SK-N-MC (cell line): ENCODE data around the gene HRCT1.

Experiments used
- DNase-seq: peaks from one replicate; pipeline ENCODE4 v3.0.0-alpha.2; 2011; ENCODE audit warnings: low read depth, low spot score
- H3K27ac ChIP-seq: fragments of 200-600 bp; sonication (generic); 2 replicates; pipeline ENCODE4 v1.5.1; 2016; ENCODE audit warnings: mixed run types
- H3K36me3 ChIP-seq: fragments of 200-600 bp; sonication (generic); 2 replicates; pipeline ENCODE4 v1.6.1; 2017; ENCODE audit warnings: antibody characterized with exemption, low read length, mixed read lengths; ENCODE audit not compliant: insufficient read depth
- H3K4me3 ChIP-seq: fragments of 200-600 bp; sonication (generic); 2 replicates; pipeline ENCODE4 v1.5.1; 2016
- H3K9ac ChIP-seq: fragments of 200-600 bp; sonication (generic); 2 replicates; pipeline ENCODE4 v1.8.0; 2017; ENCODE audit warnings: mixed run types, mixed read lengths; ENCODE audit not compliant: insufficient read length
- H3K9me3 ChIP-seq: fragments of 200-600 bp; sonication (generic); 2 replicates; pipeline ENCODE4 v1.6.1; 2017; ENCODE audit warnings: low read depth, mild to moderate bottlenecking, antibody characterized with exemption, low read length, moderate library complexity, mixed read lengths
- EZH2 ChIP-seq: fragments of 200-600 bp; sonication (generic); IDR thresholded peaks from one replicate; pipeline ENCODE4 v1.6.1; 2017; ENCODE audit warnings: antibody characterized with exemption
- FOXP2 ChIP-seq: optimal IDR thresholded peaks from 2 replicates; pipeline ENCODE3; 2011; ENCODE audit warnings: mild to moderate bottlenecking, moderate library complexity; ENCODE audit not compliant: insufficient read depth; ENCODE audit errors: extremely low read length, control extremely low read depth
- POLR2AphosphoS5 ChIP-seq: IDR thresholded peaks from 2 replicates; pipeline ENCODE4 v1.6.1; 2012; ENCODE audit warnings: mild to moderate bottlenecking, low read depth, low read length, borderline replicate concordance

Gene HRCT1

DNA sequence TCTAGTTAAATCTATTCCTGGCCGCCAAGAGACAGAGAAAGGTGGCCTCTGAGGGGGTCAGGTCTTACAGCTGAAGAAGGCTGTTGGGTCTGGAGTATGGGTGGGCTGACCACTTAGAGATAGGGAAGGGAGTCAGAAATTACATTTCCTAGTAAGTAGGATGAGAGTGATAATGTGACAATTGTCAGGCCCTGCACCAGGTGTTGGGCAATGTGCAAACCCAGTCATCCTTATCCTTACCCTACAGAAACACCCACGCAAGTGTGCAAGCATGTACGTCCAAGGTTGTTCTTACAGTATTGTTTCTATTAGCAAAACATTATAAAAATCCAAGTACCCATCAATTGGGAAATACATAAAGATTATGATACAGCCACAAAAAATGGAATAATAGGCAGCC is 12.8 kb downstream of the HRCT1 start:
- Histone ChIP-seq H3K9me3 (no peaks in the 10 kb centered on the region), H3K9ac (no peak overlapping the region), H3K27ac (no peak overlapping the region), H3K36me3 (no peaks in the 10 kb centered on the region), H3K4me3 (no peak overlapping the region)
- no peak for DNase-seq
- TF ChIP-seq FOXP2 (no peak), POLR2AphosphoS5 (no peak), EZH2 (no peak)

DNA sequence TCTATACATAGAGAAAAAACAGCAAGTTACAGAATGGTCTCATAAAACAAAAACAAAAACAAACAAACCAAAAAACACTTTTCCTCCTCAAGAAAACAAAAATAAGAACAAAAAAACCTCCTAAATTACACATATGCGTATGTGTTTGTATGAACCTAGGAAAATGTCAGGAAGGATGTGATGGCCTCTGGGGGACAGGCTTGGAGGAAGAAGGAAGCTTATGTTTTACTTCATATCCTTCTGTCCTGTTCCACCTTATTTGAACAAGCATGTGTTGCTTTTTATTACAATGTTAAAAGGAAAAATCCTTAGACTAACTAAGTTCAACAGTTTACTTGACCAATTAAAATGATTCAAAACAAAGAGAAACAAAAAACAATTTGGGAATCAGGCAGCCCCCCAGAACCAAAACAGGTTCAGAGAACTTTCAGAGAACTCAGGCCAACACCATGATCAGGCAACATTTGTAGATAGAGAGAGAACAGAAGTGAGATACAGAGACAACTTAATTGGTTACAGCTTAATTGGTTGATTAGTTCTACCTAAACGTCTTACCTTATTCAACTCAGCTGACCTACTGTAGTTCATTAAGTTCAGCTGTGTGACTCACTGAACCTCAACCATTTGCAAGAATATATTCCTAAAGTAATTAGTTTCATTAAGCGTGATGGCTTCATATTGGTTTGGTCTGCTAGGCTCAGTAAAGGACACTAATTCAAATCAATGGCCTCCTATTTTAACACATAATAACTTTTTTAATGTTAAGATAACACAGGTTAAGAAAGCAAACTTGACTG is 13.4 kb downstream of the HRCT1 start:
- no peak for DNase-seq
- H3K9ac ChIP-seq = no peak overlapping the region
- no peak overlapping the region for H3K27ac ChIP-seq
- no peak overlapping the region for H3K4me3 ChIP-seq
- H3K36me3 ChIP-seq = no peaks in the 10 kb centered on the region
- TF ChIP-seq EZH2 (no peak), POLR2AphosphoS5 (no peak), FOXP2 (no peak)
- H3K9me3 ChIP-seq = no peaks in the 10 kb centered on the region

DNA sequence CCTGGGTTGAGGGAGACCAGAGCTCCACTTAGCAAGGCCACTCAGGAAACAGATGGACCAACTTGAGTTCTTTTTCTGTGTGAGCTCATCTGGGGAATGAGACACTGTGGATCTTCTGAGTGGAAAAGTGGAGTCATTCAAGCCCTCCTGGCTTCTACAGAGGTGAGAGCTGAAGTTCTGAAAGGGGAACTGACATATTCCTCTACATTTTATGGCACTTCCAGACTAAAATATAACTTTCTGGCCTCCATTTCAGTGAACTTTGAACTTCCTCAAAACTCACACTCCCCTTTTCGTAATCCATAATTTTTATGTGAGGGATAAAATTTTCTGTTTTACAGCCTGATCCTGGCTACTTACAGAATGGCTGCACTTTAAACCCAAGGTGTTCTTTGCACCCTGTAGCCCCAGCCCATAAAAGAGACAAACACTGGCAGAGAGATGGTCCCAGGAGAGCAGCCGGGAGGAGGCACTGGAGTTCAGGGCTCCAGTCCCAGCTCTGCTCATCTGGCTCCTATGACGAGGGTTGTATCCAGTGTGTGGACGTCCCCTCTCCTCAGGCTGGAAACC is 14.1 kb downstream of the HRCT1 start:
- no peak overlapping the region for H3K27ac ChIP-seq
- H3K9ac ChIP-seq = no peak overlapping the region
- no peak overlapping the region for H3K4me3 ChIP-seq
- H3K9me3 ChIP-seq = no peaks in the 10 kb centered on the region
- no peak for DNase-seq
- no peak for TF ChIP-seq POLR2AphosphoS5
- TF ChIP-seq EZH2 = no peak
- no peak for TF ChIP-seq FOXP2
- H3K36me3 ChIP-seq = no peaks in the 10 kb centered on the region

DNA sequence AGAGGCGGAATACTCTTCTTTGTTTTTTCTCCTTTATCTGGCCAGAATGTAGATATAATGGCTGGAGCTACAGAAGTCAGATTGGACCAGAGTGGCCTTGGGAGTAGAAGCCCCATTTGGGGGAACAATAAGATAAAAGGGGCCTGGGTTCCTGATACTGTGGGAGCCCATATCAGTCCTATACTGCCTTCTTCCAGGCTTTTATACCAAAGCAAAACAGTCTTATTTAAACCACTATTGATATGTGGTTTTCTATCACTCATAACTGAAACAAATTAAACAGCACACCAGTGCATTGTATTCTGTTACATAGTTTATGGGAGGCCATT is 17.6 kb downstream of the HRCT1 start:
- no peak overlapping the region for H3K9ac ChIP-seq
- no peak for TF ChIP-seq FOXP2
- TF ChIP-seq EZH2 = no peak
- no peak for TF ChIP-seq POLR2AphosphoS5
- H3K36me3 ChIP-seq = no peaks in the 10 kb centered on the region
- no peak for DNase-seq
- H3K4me3 ChIP-seq = no peak overlapping the region
- H3K9me3 ChIP-seq = no peaks in the 10 kb centered on the region
- H3K27ac ChIP-seq = no peak overlapping the region

DNA sequence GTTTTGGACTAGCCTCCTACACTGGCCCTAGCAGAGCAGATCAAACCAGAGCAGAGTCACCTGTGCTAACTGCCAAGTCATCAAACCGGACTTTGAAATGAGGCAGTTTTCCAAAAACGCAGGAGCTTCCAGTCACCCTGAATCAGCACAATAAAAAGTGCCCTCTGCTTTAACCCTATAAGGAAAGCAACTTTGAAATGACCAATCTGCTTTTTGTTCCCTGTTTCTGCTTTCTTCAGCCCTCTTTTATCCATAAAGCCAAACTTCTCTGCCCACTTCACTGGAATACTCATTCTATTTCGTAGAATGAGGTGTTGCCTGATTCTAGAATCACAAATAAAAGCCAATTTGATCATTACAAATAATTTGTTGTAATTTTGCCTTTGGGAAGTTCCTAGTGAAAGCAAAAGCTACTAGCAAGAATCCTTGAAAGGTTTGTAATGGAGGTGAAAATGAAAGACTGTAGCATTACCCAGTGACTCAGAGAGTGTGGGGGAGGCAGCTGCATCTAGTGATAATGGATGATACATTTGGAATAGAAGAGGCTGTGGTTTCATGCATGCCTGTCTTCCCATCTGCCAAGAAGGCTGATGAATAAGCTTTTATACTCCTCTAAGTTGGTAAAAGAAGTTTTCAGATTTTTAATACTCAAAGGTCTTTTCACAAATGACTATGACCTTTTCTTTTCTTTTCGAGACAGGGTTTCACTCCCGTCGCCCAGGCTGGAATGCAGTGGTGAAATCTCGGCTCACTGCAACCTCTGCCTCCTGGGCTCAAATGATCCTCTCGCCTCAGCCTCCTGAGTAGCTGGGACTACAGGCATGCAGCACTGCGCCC is 18.1 kb downstream of the HRCT1 start:
- no peak for DNase-seq
- Histone ChIP-seq H3K4me3 (no peak overlapping the region), H3K36me3 (no peaks in the 10 kb centered on the region), H3K27ac (no peak overlapping the region), H3K9me3 (no peaks in the 10 kb centered on the region), H3K9ac (no peak overlapping the region)
- no peak for TF ChIP-seq POLR2AphosphoS5
- no peak for TF ChIP-seq EZH2
- TF ChIP-seq FOXP2 = no peak

DNA sequence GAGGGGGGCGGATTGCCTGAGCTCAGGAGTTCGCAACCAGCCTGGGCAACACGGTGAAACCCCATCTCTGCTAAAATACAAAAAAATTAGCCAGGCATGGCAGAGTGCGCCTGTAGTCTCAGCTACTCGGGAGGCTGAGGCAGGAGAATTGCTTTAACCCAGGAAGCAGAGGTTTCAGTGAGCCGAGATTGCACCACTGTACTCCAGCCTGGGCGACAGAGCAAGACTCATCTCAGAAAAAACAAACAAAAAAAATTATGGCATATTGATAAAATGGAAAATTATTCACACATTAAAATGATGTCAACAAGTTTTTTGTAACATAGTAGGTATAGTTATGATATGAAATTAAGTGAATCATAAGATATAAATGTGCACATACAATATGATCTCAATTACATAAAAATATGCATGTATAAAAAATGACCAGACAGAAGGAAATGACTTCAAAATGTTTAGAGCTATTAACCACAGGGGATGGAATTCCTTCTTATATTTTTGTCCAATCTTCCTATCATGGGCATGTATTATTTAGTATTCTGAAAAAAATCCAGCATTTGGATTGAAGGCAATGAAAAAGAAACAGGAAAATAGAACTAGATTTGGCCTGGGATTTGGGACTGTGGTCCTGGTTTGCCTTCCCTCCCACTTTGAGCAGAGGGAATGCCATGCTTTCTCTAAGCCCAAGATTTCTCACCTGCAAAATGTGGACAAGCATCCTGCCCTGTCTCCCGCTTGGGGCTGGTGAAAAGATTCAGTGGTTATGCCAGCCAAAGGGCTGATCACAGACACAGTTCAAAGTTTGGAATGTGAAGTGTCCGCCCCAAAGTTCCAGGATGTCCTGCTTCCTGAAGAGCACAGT is 22.8 kb downstream of the HRCT1 start:
- no peak for DNase-seq
- H3K27ac ChIP-seq = no peak overlapping the region
- no peak overlapping the region for H3K9ac ChIP-seq

DNA sequence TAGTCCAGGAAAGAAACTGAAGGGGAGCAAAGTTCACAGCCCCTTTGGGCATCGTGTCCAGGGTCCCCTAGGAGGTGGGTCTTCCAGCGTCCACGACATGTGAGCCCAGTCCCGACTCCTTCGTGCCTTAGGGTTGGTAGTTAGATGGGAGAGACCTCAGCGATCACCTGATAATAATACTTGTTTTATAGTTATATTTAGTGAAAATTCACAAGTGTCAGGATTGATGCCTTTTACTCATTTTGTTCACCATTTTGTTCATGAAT is 23.4 kb downstream of the HRCT1 start:
- Histone ChIP-seq H3K9me3 (no peaks in the 10 kb centered on the region), H3K4me3 (no peak overlapping the region), H3K27ac (no peak overlapping the region), H3K36me3 (no peaks in the 10 kb centered on the region), H3K9ac (no peak overlapping the region)
- TF ChIP-seq POLR2AphosphoS5 (no peak), EZH2 (no peak), FOXP2 (no peak)
- no peak for DNase-seq

More for the DNA sequence above, 22.8 kb downstream of the HRCT1 start:
- H3K36me3 ChIP-seq = no peaks in the 10 kb centered on the region
- H3K9me3 ChIP-seq = no peaks in the 10 kb centered on the region
- H3K4me3 ChIP-seq = no peak overlapping the region
- no peak for TF ChIP-seq EZH2
- TF ChIP-seq FOXP2 = no peak
- TF ChIP-seq POLR2AphosphoS5 = no peak

DNA sequence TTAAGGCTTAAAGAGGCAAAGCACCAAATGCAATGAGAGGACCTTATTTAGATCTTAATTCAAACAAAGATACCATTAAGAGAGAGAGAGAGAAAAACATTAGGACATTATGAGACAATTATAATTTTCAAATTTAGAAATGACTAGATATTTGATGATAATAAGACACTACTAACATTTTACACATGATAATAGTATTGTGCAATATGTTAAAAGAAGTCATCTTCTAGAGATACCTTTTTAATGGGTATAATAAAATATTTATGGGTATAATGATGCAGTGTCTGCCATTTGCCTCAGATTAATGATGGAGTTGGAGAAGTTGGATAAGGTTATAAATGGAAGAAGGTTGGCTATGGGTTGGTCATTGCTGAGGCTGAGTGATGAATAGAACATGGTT is 24.5 kb downstream of the HRCT1 start:
- H3K36me3 ChIP-seq = no peaks in the 10 kb centered on the region
- no peak overlapping the region for H3K9ac ChIP-seq
- no peak overlapping the region for H3K4me3 ChIP-seq
- H3K27ac ChIP-seq = no peak overlapping the region
- no peaks in the 10 kb centered on the region for H3K9me3 ChIP-seq
- DNase-seq = no peak
- TF ChIP-seq EZH2 = no peak
- TF ChIP-seq FOXP2 = no peak
- no peak for TF ChIP-seq POLR2AphosphoS5
